Measurements from ENCODE around the gene ARMH1.
"Not testable (repeated sequence)": the region's sequence is repeated elsewhere in the genome, so short reads cannot be mapped to it uniquely, and the experiment has no call there.

ARMH1 gene

DNA sequence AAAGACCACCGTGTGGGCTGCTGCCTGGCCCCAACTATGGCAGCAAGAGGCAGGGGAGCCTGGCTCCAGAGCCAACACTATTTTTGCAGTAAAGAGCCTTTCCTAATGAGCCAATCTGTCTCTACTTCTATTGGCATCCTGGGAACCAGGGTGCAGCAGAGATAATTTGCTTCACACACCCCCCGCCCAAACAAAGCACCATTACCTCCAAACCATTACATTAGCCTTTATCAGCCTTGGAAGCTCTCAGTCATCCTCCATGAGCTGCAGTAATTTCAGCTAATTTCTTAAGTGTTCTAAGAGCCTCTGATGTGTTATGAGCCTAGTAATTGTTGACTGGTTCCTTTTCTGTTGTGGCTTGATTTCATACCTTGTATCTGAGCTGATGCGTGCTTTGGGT lies 21.6 kb downstream of the ARMH1 start:
- no peaks in the 10 kb centered on the region for H3K79me2 ChIP-seq (ENCODE audit: control insufficient read depth, insufficient read depth, low read length)
- no peak overlapping the region for H3K23ac ChIP-seq (ENCODE audit: low read length)
- no peak overlapping the region for H3K4me3 ChIP-seq (ENCODE audit: low read length)
- no peak overlapping the region for H3K27ac ChIP-seq (ENCODE audit: low read depth, low read length)
- H2BK15ac ChIP-seq (replicated peaks; ENCODE audit: low read depth), result no peak overlapping the region
- H3K56ac ChIP-seq (ENCODE audit: low read length), result no peak overlapping the region
- no peak overlapping the region for H3K18ac ChIP-seq (ENCODE audit: low read length)
- H2AK5ac ChIP-seq (ENCODE audit: low read length), result no peak overlapping the region
- no peak overlapping the region for H4K8ac ChIP-seq (ENCODE audit: low read depth, low read length)
- no peaks in the 10 kb centered on the region for H3K4me1 ChIP-seq (ENCODE audit: control insufficient read depth, low read depth, low read length)
- no CpG with 5 or more reads among the region's 3 CpGs for WGBS (ENCODE audit: extremely low coverage, insufficient coverage, low lambda C conversion rate)
- H3K79me1 ChIP-seq (ENCODE audit: low read length), result no peaks in the 10 kb centered on the region
- no peak overlapping the region for H3K9ac ChIP-seq (ENCODE audit: low read length)
- H2BK5ac ChIP-seq (ENCODE audit: low read length), result no peak overlapping the region
- no peak overlapping the region for H3K4ac ChIP-seq (ENCODE audit: low read depth, low read length)
- no peaks in the 10 kb centered on the region for H3K36me3 ChIP-seq (ENCODE audit: control insufficient read depth, insufficient read depth, low read length)
- H3K4me2 ChIP-seq (ENCODE audit: low read length), result no peak overlapping the region
- no peak for DNase-seq
- no peak overlapping the region for H4K5ac ChIP-seq (ENCODE audit: low read length)
- H3K27me3 ChIP-seq (ENCODE audit: insufficient read depth, low read length, poor library complexity), result no peaks in the 10 kb centered on the region
- H2BK120ac ChIP-seq (ENCODE audit: low read depth, low read length), result no peak overlapping the region

DNA sequence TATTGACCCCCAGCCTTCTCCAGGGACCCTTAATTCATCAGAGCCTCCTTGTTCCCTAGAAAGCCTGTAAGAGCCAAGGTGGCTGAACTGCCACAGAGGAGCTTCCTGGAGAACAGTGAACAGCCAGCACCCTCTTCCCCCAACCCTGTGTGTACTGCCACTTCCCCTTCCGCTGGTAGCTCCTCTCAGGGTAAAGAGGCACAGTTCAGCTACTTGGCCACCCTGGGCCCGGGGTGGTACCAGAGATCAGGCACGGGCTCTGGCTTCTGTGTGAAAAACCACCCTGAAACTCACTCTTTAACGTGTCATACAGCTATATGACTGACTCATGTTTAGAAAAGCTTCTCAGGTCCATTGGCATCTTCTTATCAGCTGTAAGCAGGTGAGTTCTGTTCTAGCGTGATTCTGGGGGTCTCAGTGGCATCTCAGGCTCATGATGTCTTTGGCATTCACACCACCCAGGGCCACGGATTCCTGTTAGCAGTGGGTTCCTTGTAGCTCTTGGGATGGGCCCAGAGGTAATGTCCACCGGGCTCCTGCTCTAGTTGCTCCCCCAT lies 22.4 kb downstream of the ARMH1 start:
- Histone ChIP-seq H3K27me3 (ENCODE audit: insufficient read depth, low read length, poor library complexity) (no peaks in the 10 kb centered on the region), H3K9ac (ENCODE audit: low read length) (no peak overlapping the region), H3K56ac (ENCODE audit: low read length) (no peak overlapping the region), H3K4me1 (ENCODE audit: control insufficient read depth, low read depth, low read length) (no peaks in the 10 kb centered on the region), H3K23ac (ENCODE audit: low read length) (no peak overlapping the region), H4K8ac (ENCODE audit: low read depth, low read length) (no peak overlapping the region), H2AK5ac (ENCODE audit: low read length) (no peak overlapping the region), H2BK120ac (ENCODE audit: low read depth, low read length) (no peak overlapping the region), H3K4ac (ENCODE audit: low read depth, low read length) (no peak overlapping the region), H3K79me1 (ENCODE audit: low read length) (no peaks in the 10 kb centered on the region), H3K36me3 (ENCODE audit: control insufficient read depth, insufficient read depth, low read length) (no peaks in the 10 kb centered on the region), H2BK15ac (replicated peaks; ENCODE audit: low read depth) (no peak overlapping the region), H4K5ac (ENCODE audit: low read length) (no peak overlapping the region), H2BK5ac (ENCODE audit: low read length) (no peak overlapping the region), H3K18ac (ENCODE audit: low read length) (no peak overlapping the region), H3K4me3 (ENCODE audit: low read length) (no peak overlapping the region), H3K79me2 (ENCODE audit: control insufficient read depth, insufficient read depth, low read length) (no peaks in the 10 kb centered on the region), H3K4me2 (ENCODE audit: low read length) (no peak overlapping the region), H3K27ac (ENCODE audit: low read depth, low read length) (no peak overlapping the region)
- no CpG with 5 or more reads among the region's 7 CpGs for WGBS (ENCODE audit: extremely low coverage, insufficient coverage, low lambda C conversion rate)
- no peak for DNase-seq

DNA sequence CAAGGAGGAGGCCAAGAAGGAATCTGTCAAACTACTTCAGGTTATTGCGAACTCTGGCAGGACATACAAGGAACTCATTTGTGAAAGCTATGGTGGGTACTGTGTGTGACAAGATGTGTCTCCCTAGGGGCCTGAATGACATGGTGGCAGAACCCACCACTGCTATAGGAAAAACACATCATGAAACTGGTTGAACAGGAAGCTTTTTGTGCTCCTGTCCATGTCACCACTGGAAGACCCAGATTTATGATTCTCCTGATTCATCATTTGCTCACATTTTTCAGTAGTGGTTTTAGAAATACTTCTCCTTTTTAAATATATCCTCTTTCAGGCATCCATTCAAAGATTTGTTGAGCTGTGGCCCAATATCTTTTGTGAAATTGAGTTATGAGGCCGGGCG lies 23.6 kb downstream of the ARMH1 start:
- H3K4me1 ChIP-seq (ENCODE audit: control insufficient read depth, low read depth, low read length), result no peaks in the 10 kb centered on the region
- H4K8ac ChIP-seq (ENCODE audit: low read depth, low read length), result no peak overlapping the region
- no peaks in the 10 kb centered on the region for H3K79me1 ChIP-seq (ENCODE audit: low read length)
- H3K36me3 ChIP-seq (ENCODE audit: control insufficient read depth, insufficient read depth, low read length), result no peaks in the 10 kb centered on the region
- H3K23ac ChIP-seq (ENCODE audit: low read length), result no peak overlapping the region
- H3K9ac ChIP-seq (ENCODE audit: low read length), result no peak overlapping the region
- H3K18ac ChIP-seq (ENCODE audit: low read length), result no peak overlapping the region
- H3K79me2 ChIP-seq (ENCODE audit: control insufficient read depth, insufficient read depth, low read length), result no peaks in the 10 kb centered on the region
- no peak overlapping the region for H3K4me3 ChIP-seq (ENCODE audit: low read length)
- no peak overlapping the region for H3K4ac ChIP-seq (ENCODE audit: low read depth, low read length)
- no peak for DNase-seq
- whole genome bisulfite sequencing (ENCODE audit: extremely low coverage, insufficient coverage, low lambda C conversion rate), result no CpG with 5 or more reads among the region's 3 CpGs
- H2BK120ac ChIP-seq (ENCODE audit: low read depth, low read length), result no peak overlapping the region
- no peaks in the 10 kb centered on the region for H3K27me3 ChIP-seq (ENCODE audit: insufficient read depth, low read length, poor library complexity)
- no peak overlapping the region for H3K27ac ChIP-seq (ENCODE audit: low read depth, low read length)
- no peak overlapping the region for H3K4me2 ChIP-seq (ENCODE audit: low read length)
- H3K56ac ChIP-seq (ENCODE audit: low read length), result no peak overlapping the region
- no peak overlapping the region for H2BK15ac ChIP-seq (replicated peaks; ENCODE audit: low read depth)
- H2BK5ac ChIP-seq (ENCODE audit: low read length), result no peak overlapping the region
- no peak overlapping the region for H4K5ac ChIP-seq (ENCODE audit: low read length)
- H2AK5ac ChIP-seq (ENCODE audit: low read length), result no peak overlapping the region

DNA sequence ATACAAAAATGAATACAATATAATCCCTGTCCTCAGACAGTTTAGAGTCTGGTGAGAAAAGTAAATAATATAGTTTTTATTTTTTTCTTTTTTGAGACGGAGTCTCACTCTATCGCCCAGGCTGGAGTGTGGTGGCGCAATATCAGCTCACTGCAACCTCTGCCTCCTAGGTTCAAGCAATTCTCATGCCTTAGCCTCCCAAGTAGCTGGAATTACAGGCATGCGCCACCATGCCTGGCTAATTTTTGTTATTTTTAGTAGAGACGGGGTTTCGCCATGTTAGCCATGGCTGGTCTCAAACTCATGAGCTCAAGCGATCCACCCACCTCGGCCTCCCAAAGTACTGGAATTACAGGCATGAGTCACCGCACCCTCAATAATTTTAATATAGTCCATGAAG lies 24.9 kb downstream of the ARMH1 start:
- H2AK5ac ChIP-seq (ENCODE audit: low read length); H3K23ac ChIP-seq (ENCODE audit: low read length); H3K4me3 ChIP-seq (ENCODE audit: low read length); H2BK5ac ChIP-seq (ENCODE audit: low read length); H3K9ac ChIP-seq (ENCODE audit: low read length); H3K56ac ChIP-seq (ENCODE audit: low read length); H3K27me3 ChIP-seq (ENCODE audit: insufficient read depth, low read length, poor library complexity); H4K5ac ChIP-seq (ENCODE audit: low read length); H3K18ac ChIP-seq (ENCODE audit: low read length); H4K8ac ChIP-seq (ENCODE audit: low read depth, low read length); H3K79me1 ChIP-seq (ENCODE audit: low read length); H3K79me2 ChIP-seq (ENCODE audit: control insufficient read depth, insufficient read depth, low read length); DNase-seq; H3K4me2 ChIP-seq (ENCODE audit: low read length); H2BK15ac ChIP-seq (replicated peaks; ENCODE audit: low read depth); H3K27ac ChIP-seq (ENCODE audit: low read depth, low read length); H3K4ac ChIP-seq (ENCODE audit: low read depth, low read length); H2BK120ac ChIP-seq (ENCODE audit: low read depth, low read length); H3K4me1 ChIP-seq (ENCODE audit: control insufficient read depth, low read depth, low read length); H3K36me3 ChIP-seq (ENCODE audit: control insufficient read depth, insufficient read depth, low read length): not testable (repeated sequence)
- WGBS (ENCODE audit: extremely low coverage, insufficient coverage, low lambda C conversion rate), result no CpG with 5 or more reads among the region's 9 CpGs

DNA sequence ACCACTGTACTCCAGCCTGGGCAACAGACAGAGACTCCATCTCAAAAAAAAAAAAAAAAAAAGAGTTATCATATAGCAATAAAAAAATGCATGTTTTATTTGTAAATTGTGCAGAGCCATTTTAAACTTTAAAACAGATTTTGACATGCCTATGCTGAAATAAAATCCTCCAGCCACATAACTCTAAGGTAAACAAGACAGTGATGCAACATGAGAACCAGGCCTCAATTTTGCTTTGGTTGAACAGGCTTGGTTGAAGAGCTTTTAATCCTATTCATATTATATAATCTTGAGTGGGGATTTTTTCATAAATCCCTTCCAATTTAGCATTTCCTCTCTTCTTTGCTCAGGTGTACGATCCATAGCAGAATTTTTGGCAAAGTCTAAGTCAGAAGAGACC lies 26.1 kb downstream of the ARMH1 start:
- Histone ChIP-seq H2BK120ac (ENCODE audit: low read depth, low read length) (no peak overlapping the region), H3K56ac (ENCODE audit: low read length) (no peak overlapping the region), H3K9ac (ENCODE audit: low read length) (no peak overlapping the region), H2AK5ac (ENCODE audit: low read length) (no peak overlapping the region), H3K27ac (ENCODE audit: low read depth, low read length) (no peak overlapping the region), H2BK15ac (replicated peaks; ENCODE audit: low read depth) (no peak overlapping the region), H3K4me3 (ENCODE audit: low read length) (no peak overlapping the region), H3K79me2 (ENCODE audit: control insufficient read depth, insufficient read depth, low read length) (no peaks in the 10 kb centered on the region), H3K23ac (ENCODE audit: low read length) (no peak overlapping the region), H3K36me3 (ENCODE audit: control insufficient read depth, insufficient read depth, low read length) (no peaks in the 10 kb centered on the region), H4K8ac (ENCODE audit: low read depth, low read length) (no peak overlapping the region), H2BK5ac (ENCODE audit: low read length) (no peak overlapping the region), H3K4me1 (ENCODE audit: control insufficient read depth, low read depth, low read length) (no peaks in the 10 kb centered on the region), H3K18ac (ENCODE audit: low read length) (no peak overlapping the region), H3K4ac (ENCODE audit: low read depth, low read length) (no peak overlapping the region), H4K5ac (ENCODE audit: low read length) (no peak overlapping the region), H3K4me2 (ENCODE audit: low read length) (no peak overlapping the region), H3K27me3 (ENCODE audit: insufficient read depth, low read length, poor library complexity) (no peaks in the 10 kb centered on the region), H3K79me1 (ENCODE audit: low read length) (no peaks in the 10 kb centered on the region)
- no CpG with 5 or more reads among the region's 1 CpG for WGBS (ENCODE audit: extremely low coverage, insufficient coverage, low lambda C conversion rate)
- no peak for DNase-seq

DNA sequence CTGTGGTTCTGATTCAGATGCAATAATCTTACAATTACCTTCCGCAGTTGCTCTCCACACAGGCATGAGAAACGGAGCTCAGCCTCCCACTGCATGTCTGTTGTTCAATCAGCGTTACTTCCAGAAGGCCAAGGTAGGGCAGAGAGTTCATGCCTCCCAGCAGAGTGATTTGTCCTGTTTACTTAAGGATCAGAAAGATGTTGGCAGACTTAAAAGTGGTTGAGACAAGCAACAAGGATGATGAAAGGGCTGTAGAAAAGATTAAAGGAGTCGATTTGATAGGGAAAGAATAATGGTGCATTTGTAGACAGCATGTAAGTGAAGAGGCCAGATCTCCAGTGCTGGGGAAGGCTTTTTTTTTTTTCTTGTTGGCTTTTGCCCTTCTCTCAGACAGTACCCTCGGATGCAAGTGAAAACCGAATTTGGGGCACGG lies 26.6 kb downstream of the ARMH1 start:
- no peak overlapping the region for H4K5ac ChIP-seq (ENCODE audit: low read length)
- H3K27ac ChIP-seq (ENCODE audit: low read depth, low read length), result no peak overlapping the region
- no peaks in the 10 kb centered on the region for H3K79me2 ChIP-seq (ENCODE audit: control insufficient read depth, insufficient read depth, low read length)
- H2BK120ac ChIP-seq (ENCODE audit: low read depth, low read length), result no peak overlapping the region
- H3K79me1 ChIP-seq (ENCODE audit: low read length), result no peaks in the 10 kb centered on the region
- H3K36me3 ChIP-seq (ENCODE audit: control insufficient read depth, insufficient read depth, low read length), result no peaks in the 10 kb centered on the region
- H3K18ac ChIP-seq (ENCODE audit: low read length), result no peak overlapping the region
- H2BK5ac ChIP-seq (ENCODE audit: low read length), result no peak overlapping the region
- H2BK15ac ChIP-seq (replicated peaks; ENCODE audit: low read depth), result no peak overlapping the region
- no peak overlapping the region for H3K23ac ChIP-seq (ENCODE audit: low read length)
- H4K8ac ChIP-seq (ENCODE audit: low read depth, low read length), result no peak overlapping the region
- H3K56ac ChIP-seq (ENCODE audit: low read length), result no peak overlapping the region
- H3K4me3 ChIP-seq (ENCODE audit: low read length), result no peak overlapping the region
- H3K4me1 ChIP-seq (ENCODE audit: control insufficient read depth, low read depth, low read length), result no peaks in the 10 kb centered on the region
- no peak overlapping the region for H2AK5ac ChIP-seq (ENCODE audit: low read length)
- WGBS (ENCODE audit: extremely low coverage, insufficient coverage, low lambda C conversion rate), result 100% methylated on average over 1 of the region's 7 CpGs
- no peak for DNase-seq
- no peaks in the 10 kb centered on the region for H3K27me3 ChIP-seq (ENCODE audit: insufficient read depth, low read length, poor library complexity)
- no peak overlapping the region for H3K4me2 ChIP-seq (ENCODE audit: low read length)
- H3K4ac ChIP-seq (ENCODE audit: low read depth, low read length), result no peak overlapping the region
- no peak overlapping the region for H3K9ac ChIP-seq (ENCODE audit: low read length)
